GM18507 (cell line): Measurements from ENCODE around the gene JMJD6.
"Not testable (repeated sequence)": the region's sequence is repeated elsewhere in the genome, so short reads cannot be mapped to it uniquely, and the experiment has no call there.

Experiments used
- DNase-seq: peaks from one replicate; pipeline ENCODE4 v3.0.0; 2011; ENCODE audit warnings: low read depth; ENCODE audit not compliant: insufficient read length; ENCODE audit errors: extremely low spot score
- FAIRE-seq: peaks from 2 replicates; lab custom pipeline; 2011; peaks lifted over from hg19 to GRCh38; lab: Jason Lieb, UNC

The JMJD6 gene

GRCh38 chr17:76702941-76703637 is 23.3 kb downstream of the JMJD6 start:
- no peak for FAIRE-seq
- DNase-seq = no peak

- DNase-seq (no peak), FAIRE-seq (no peak)
These were observed 24.3 kb downstream of the JMJD6 start for GRCh38 chr17:76702076-76702475.

DNA sequence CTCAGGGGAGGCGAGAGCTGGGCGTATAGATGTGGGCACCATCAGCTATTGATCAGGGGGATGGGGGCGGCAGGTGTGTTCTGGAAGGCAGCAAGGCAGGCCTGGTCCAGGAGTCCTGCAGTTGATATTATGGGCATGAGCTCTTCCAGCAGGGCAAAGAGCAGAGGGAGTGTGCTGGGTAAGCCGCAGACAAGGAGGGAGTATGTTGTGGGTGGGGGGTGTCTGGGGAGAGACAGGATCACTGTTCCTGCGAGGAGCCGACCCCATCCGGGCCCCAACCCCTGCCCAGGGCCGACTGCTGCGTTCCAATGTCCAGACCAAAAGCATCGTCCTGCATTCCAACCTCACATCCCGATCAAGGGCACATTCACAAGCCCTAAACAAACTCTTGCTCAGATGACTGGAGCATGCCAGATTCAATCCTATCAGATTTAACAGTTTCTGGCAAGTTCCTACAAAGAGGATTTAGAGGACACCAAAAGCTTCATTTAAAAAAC is 24.9 kb downstream of the JMJD6 start:
- DNase-seq (no peak), FAIRE-seq (no peak)

GRCh38 chr17:76700617-76701470 is 25.6 kb downstream of the JMJD6 start:
- DNase-seq (no peak), FAIRE-seq (no peak)

DNA sequence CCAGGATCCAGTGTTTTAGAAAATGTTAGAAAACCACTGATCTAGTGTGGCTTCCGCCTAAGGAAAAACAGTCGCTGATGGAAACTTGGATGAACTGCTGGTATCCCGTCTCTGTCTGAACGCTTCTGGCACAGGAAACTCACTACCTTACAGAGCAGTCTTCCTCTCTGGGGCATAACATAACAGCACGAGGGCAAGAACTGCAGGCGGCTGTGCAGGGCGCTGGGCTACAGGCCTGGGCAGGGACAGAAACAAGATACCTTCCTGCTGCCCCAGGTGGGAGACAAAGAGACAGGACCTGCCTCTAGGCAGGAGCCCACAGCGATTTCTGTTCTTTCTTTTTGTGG is 26.2 kb downstream of the JMJD6 start:
- no peak for DNase-seq

DNA sequence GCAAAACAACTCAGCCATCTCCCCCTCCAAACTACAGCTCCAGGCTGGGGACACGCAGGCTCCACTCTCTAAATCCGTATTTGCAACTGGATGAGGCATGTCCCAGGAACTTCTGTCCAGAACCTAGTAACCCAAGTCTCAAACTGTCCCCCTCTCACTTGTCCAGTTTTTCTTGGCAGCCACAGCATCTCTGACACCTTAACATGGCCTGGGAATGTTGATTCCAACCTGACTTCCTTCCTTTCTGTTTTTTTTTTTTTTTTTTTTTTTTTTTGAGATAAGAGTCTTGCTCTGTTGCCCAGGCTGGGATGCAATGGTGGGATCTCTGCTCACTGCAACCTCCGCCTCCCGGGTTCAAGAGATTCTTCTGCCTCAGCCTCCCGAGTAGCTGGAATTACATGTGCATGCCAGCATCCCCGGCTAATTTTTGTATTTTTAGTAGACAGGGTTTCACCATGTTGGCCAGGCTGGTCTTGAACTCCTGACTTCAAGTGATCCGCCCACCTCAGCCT is 27.9 kb downstream of the JMJD6 start:
- not testable (repeated sequence) for DNase-seq, FAIRE-seq

More for the DNA sequence above, 26.2 kb downstream of the JMJD6 start:
- FAIRE-seq = no peak

GRCh38 chr17:76697702-76698465 is 28.5 kb downstream of the JMJD6 start:
- FAIRE-seq = no peak
- DNase-seq = no peak

GRCh38 chr17:76696763-76697701 is 29.4 kb downstream of the JMJD6 start:
- FAIRE-seq (peak; percentile 92), DNase-seq (peak; percentile 65)

GRCh38 chr17:76695059-76695831 is 31.2 kb downstream of the JMJD6 start:
- FAIRE-seq (no peak), DNase-seq (no peak)

- no peak for DNase-seq
- no peak for FAIRE-seq
These were observed 34.8 kb downstream of the JMJD6 start for GRCh38 chr17:76691379-76692191.

- DNase-seq (no peak), FAIRE-seq (no peak)
These were observed 35.7 kb downstream of the JMJD6 start for GRCh38 chr17:76690596-76691280.

- FAIRE-seq = no peak
- DNase-seq = no peak
These were observed 36.5 kb downstream of the JMJD6 start for GRCh38 chr17:76689859-76690258.

- no peak for DNase-seq
- FAIRE-seq = no peak
These were observed 38.2 kb downstream of the JMJD6 start for GRCh38 chr17:76688165-76688622.

DNA sequence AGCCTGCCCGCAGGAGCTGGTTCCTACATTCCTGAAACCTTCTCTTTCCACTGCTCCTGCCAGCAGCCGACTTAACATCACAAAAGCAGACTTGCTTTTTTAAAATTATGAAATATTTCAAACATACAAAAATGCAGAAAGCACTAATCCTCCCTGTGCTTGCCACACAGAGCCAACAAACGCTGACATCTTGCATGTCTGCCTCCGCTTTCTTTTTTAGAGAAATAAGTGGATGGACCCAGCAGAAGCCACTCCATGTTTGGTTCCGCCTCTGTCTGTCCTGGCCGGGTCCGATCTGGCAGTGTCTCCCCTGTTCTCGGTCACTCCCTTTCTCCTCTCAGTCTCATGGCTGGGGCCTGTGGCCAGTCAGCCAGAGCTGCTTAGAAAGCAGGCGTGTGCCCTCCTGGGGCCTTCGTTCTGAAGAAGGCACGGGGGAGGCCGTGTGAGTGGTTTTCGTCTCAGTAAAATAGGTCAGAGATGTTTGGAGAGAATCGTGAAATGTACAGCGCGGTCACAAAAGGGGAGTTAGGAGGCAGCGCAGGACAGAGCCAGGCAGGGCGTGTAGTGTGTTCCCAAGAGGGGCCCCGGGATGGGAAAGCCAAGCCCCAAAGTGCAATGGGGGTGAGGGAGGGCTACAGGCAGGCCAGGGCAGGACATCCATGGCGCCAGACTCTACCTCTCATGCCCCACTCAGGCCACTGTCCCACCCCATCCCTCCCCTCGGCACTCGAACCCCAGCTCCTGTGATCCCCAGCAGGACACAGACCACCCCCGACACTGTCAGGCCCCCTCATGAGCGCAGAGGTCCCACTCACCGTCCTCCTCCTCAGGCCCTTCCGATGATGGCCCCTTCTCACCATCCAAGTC is 38.9 kb downstream of the JMJD6 start:
- DNase-seq (no peak), FAIRE-seq (no peak)

- FAIRE-seq (no peak), DNase-seq (no peak)
These were observed 39.7 kb downstream of the JMJD6 start for GRCh38 chr17:76686538-76687297.
